D721Med (cell line): Measurements from ENCODE around the gene NCAPG2.
"Not testable (repeated sequence)": the region's sequence is repeated elsewhere in the genome, so short reads cannot be mapped to it uniquely, and the experiment has no call there.

Source experiments
- DNase-seq: peaks from one replicate; pipeline ENCODE4 v3.0.0; 2011; ENCODE audit warnings: low spot score; ENCODE audit not compliant: insufficient read length
- FAIRE-seq: peaks from 2 replicates; lab custom pipeline; 2011; peaks lifted over from hg19 to GRCh38; lab: Jason Lieb, UNC
- TF ChIP-seq, protein P1 (sequence below): IDR thresholded peaks from 2 replicates; pipeline ENCODE4 v1.5.1; 2012; ENCODE audit warnings: mild to moderate bottlenecking, control low read depth; ENCODE audit not compliant: insufficient read depth; ENCODE audit errors: missing control alignments

Gene NCAPG2

DNA sequence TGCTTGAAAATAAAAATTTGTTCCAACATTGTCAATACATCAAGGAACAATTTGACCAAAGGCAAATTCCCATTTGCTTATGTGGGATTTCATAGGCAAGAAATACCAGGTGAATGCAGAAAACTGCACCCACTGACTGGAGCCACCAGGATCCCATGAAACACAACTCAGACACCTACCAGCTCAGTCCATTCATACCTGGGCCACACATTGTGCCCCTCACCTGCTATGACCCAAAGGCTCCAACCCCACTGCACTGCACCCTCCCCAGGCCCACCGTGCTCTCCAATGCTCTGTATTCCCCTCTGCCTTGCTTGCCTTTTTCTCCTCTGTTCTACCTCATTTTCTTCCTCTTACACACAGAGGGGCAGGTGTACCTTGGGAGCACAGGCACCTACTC is 5.3 kb downstream of the NCAPG2 start:
- TF ChIP-seq, protein P1, sequence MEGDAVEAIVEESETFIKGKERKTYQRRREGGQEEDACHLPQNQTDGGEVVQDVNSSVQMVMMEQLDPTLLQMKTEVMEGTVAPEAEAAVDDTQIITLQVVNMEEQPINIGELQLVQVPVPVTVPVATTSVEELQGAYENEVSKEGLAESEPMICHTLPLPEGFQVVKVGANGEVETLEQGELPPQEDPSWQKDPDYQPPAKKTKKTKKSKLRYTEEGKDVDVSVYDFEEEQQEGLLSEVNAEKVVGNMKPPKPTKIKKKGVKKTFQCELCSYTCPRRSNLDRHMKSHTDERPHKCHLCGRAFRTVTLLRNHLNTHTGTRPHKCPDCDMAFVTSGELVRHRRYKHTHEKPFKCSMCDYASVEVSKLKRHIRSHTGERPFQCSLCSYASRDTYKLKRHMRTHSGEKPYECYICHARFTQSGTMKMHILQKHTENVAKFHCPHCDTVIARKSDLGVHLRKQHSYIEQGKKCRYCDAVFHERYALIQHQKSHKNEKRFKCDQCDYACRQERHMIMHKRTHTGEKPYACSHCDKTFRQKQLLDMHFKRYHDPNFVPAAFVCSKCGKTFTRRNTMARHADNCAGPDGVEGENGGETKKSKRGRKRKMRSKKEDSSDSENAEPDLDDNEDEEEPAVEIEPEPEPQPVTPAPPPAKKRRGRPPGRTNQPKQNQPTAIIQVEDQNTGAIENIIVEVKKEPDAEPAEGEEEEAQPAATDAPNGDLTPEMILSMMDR, result no peak
- no peak for DNase-seq
- no peak for FAIRE-seq

DNA sequence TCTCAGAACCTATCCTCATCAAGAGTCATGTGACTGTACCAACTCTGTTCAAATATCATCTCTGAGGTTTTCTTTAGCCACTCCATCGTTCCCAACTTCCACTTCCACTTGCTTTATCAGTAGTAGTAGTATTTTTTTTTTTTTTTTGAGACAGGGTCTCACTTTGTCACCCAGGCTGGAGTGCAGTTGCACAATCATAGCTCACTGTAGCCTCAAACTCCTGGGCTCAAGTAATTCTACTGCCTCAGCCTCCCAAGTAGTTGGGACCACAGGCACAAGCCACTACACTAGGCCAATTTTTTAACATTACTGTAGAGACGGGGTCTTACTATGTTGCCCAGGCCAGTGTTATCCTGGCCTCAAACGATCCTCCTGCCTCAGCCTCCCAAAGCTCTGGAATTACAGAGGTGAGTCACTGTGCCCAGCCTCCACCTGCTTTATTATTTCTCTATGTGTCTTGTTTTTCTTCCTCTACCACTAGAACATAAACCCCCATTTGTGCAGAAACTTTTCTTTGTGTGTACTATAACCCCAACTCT is 5.9 kb downstream of the NCAPG2 start:
- DNase-seq (no peak), FAIRE-seq (no peak)
- TF ChIP-seq, protein P1, result no peak

DNA sequence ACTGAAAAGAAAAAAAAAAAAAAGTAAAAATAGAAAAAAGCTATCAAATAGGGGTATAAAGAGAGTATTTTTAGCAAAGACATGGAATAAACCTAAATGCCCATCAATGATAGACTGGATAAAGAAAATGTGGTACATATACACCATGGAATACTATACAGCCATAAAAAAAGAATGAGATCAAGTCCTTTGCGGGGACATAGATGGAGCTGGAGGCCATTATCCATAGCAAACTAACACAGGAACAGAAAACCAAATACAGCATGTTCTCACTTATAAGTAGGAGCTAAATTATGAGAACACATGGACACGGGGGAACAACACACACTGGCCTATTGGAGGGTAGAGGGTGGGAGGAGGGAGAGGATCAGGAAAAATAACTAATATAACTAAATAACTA is 7.0 kb downstream of the NCAPG2 start:
- FAIRE-seq, DNase-seq: not testable (repeated sequence)

DNA sequence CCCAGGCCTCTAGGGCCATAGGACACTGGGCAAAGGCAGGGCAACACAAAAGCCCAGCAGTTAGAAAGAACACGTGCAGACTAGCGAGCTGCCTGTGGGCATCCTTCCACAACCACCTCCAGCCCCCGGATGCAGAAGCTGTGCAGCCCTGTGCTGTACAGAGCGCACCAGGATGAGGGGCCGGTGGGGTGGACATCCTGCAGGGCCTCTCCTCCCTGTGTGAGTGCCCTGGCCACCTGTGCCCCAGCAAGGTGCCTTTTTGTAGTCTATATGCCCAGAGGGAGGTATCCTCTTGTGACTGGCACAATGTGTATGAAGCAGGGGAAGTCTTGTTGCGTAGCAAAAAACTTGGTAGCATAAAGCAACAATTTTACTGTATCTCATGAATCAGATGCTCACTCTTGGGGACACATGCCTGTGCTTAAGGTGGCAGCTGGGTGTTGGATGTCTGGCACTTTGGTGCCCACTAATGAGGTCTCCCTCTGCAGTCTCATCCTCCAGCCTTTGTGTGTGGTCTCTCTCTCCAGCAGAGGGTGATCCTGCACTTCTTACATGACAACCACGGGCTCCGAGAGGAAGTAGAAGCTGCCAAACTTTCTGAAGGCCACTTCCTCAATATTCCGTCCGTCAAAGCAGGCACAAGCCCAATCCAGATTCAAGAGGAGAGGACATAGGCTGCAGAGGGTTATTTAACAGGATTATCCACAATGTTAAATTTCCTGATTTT is 8.7 kb downstream of the NCAPG2 start:
- TF ChIP-seq, protein P1, result peak; percentile 44
- no peak for DNase-seq

DNA sequence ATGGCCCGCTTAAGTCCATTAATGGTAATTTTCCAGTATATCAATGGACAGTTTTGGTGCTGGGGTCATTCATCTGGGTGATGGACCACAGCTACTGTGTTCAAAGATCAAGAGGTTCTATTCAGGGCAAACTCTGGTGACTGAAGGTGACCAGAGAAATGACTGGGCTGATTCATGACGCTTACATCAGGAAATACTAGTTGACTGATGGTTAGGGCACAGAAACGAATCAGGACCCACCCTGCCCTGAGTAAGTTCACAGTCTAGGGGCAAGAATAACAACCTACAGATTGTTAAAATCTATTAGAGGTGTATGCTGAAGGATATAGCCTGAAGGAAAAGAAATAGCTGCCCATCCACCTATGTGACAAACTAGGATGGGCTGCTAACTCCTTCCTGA is 9.5 kb downstream of the NCAPG2 start:
- FAIRE-seq, result no peak
- no peak for DNase-seq
- TF ChIP-seq, protein P1, result no peak

More for the DNA sequence above, 8.7 kb downstream of the NCAPG2 start:
- no peak for FAIRE-seq

DNA sequence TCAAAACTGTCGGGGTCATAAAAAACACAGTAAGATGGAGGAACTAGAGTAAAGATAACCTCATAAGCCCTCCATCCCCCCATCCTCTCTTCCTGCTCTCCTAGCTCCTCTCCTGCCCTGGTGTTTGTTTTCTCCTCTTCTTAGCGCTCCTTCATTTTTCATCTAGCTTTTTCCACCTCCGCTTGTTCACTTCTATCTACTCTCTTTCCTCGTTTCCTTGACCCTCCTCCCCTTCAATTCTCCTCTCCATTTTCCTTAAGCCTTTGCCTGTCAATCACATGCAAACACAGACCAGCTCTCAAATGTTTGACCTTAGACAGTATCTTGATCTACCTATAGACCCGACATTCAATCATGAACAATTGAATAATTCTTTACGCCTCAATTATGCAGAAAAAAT is 10.0 kb downstream of the NCAPG2 start:
- TF ChIP-seq, protein P1, result no peak
- FAIRE-seq (no peak), DNase-seq (no peak)

DNA sequence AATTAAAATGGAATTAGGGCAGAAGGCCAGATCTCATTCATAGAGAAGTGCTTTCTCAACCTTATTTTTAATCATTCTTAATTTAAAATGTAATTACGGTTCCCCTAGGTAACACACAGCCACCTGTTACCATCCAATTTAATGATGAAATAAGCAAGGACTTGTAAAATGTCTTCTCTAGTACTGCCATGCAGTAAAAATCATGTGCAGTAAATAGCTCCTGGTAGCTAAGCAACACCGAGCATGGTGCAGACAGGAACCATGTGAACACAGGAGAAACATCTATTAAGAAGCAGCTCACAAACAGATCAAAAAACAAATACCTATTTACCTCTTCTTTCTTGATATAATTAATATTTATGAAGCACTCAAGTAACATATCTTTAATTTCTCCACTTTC is 15.1 kb downstream of the NCAPG2 start:
- FAIRE-seq, result no peak

More for the DNA sequence above, 15.1 kb downstream of the NCAPG2 start:
- TF ChIP-seq, protein P1, result no peak
- DNase-seq, result no peak
